ENCODE results near the gene ACADSB.

- TF ChIP-seq POLR2A (IDR thresholded peaks at IDR 0.05) (no peak), CTCF (IDR thresholded peaks at IDR 0.05) (no peak), EP300 (IDR thresholded peaks at IDR 0.05) (no peak)
Measured at GRCh38 chr10:122990278-122990677, 18.5 kb upstream of the ACADSB start.

All from suprapubic skin (tissue), 3 donors.